HEK293 (cell line): ENCODE results near the gene TEAD1.
A peak's percentile ranks its signal among the peaks of the same experiment; 100 is the strongest.

Experiments used
- INSM2 ChIP-seq: fragments of 450-650 bp; formaldehyde crosslinking; IDR thresholded peaks from 2 replicates; pipeline ENCODE4 v1.5.1; 2016; ENCODE audit warnings: missing biosample characterization, missing genetic modification characterization
- KLF7 ChIP-seq: fragments of 450-650 bp; formaldehyde crosslinking; IDR thresholded peaks from 2 replicates; pipeline ENCODE4 v1.5.1; 2016; ENCODE audit warnings: missing biosample characterization, missing genetic modification characterization, borderline replicate concordance
- MYNN ChIP-seq: fragments of 450-650 bp; formaldehyde crosslinking; IDR thresholded peaks from 2 replicates; pipeline ENCODE4 v1.5.1; 2016; ENCODE audit warnings: missing biosample characterization, missing genetic modification characterization, borderline replicate concordance
- PRDM2 ChIP-seq: fragments of 450-650 bp; formaldehyde crosslinking; IDR thresholded peaks from 2 replicates; pipeline ENCODE4 v1.5.1; 2016; ENCODE audit warnings: missing biosample characterization, missing genetic modification characterization, borderline replicate concordance
- SCRT1 ChIP-seq: fragments of 450-650 bp; formaldehyde crosslinking; IDR thresholded peaks from 2 replicates; pipeline ENCODE4 v1.5.1; 2016; ENCODE audit warnings: missing biosample characterization, missing genetic modification characterization, borderline replicate concordance
- SP3 ChIP-seq: fragments of 450-650 bp; formaldehyde crosslinking; IDR thresholded peaks from 2 replicates; pipeline ENCODE4 v1.5.1; 2016; ENCODE audit warnings: missing biosample characterization, missing genetic modification characterization
- YY1 ChIP-seq: fragments of 450-650 bp; formaldehyde crosslinking; IDR thresholded peaks from 2 replicates; pipeline ENCODE4 v1.5.1; 2018; ENCODE audit warnings: missing biosample characterization, missing genetic modification characterization
- ZBTB26 ChIP-seq: fragments of 450-650 bp; formaldehyde crosslinking; optimal IDR thresholded peaks from 2 replicates; pipeline ENCODE3; 2016; ENCODE audit warnings: missing biosample characterization, mild to moderate bottlenecking, missing genetic modification characterization
- ZBTB7A ChIP-seq: fragments of 450-650 bp; formaldehyde crosslinking; IDR thresholded peaks from 2 replicates; pipeline ENCODE4 v1.5.1; 2016; ENCODE audit warnings: low read depth, missing biosample characterization, missing genetic modification characterization
- ZBTB8A ChIP-seq: fragments of 450-650 bp; formaldehyde crosslinking; IDR thresholded peaks from 2 replicates; pipeline ENCODE4 v1.5.1; 2016; ENCODE audit warnings: missing biosample characterization, missing genetic modification characterization
- ZEB2 ChIP-seq: fragments of 450-650 bp; formaldehyde crosslinking; IDR thresholded peaks from 2 replicates; pipeline ENCODE4 v1.5.1; 2016; ENCODE audit warnings: missing biosample characterization, missing genetic modification characterization
- ZFP41 ChIP-seq: fragments of 450-650 bp; formaldehyde crosslinking; IDR thresholded peaks from 2 replicates; pipeline ENCODE4 v1.5.1; 2016; ENCODE audit warnings: missing biosample characterization, missing genetic modification characterization, borderline replicate concordance
- ZNF184 ChIP-seq: fragments of 450-650 bp; IDR thresholded peaks from 2 replicates; pipeline ENCODE4 v1.5.1; 2018; ENCODE audit warnings: missing biosample characterization, mild to moderate bottlenecking, missing genetic modification characterization
- ZNF221 ChIP-seq: fragments of 450-650 bp; formaldehyde crosslinking; IDR thresholded peaks from 2 replicates; pipeline ENCODE4 v1.5.1; 2017; ENCODE audit warnings: missing biosample characterization, missing genetic modification characterization, borderline replicate concordance
- ZNF239 ChIP-seq: fragments of 450-650 bp; formaldehyde crosslinking; IDR thresholded peaks from 2 replicates; pipeline ENCODE4 v1.5.1; 2016; ENCODE audit warnings: missing biosample characterization, missing genetic modification characterization
- ZNF24 ChIP-seq: fragments of 450-650 bp; formaldehyde crosslinking; IDR thresholded peaks from 2 replicates; pipeline ENCODE4 v1.5.1; 2016; ENCODE audit warnings: missing biosample characterization, missing genetic modification characterization
- ZNF266 ChIP-seq: fragments of 450-650 bp; formaldehyde crosslinking; IDR thresholded peaks from 2 replicates; pipeline ENCODE4 v1.5.1; 2016; ENCODE audit warnings: missing biosample characterization, missing genetic modification characterization, low read depth
- ZNF350 ChIP-seq: fragments of 450-650 bp; formaldehyde crosslinking; IDR thresholded peaks from 2 replicates; pipeline ENCODE4 v1.5.0; 2017; ENCODE audit warnings: missing biosample characterization, mild to moderate bottlenecking, missing genetic modification characterization
- ZNF37A ChIP-seq: fragments of 450-650 bp; IDR thresholded peaks from 2 replicates; pipeline ENCODE4 v1.5.1; 2018; ENCODE audit warnings: missing biosample characterization, missing genetic modification characterization
- ZNF449 ChIP-seq: fragments of 450-650 bp; formaldehyde crosslinking; IDR thresholded peaks from 2 replicates; pipeline ENCODE4 v1.5.1; 2017; ENCODE audit warnings: missing biosample characterization, mild to moderate bottlenecking, missing genetic modification characterization, moderate library complexity
- ZNF48 ChIP-seq: fragments of 450-650 bp; formaldehyde crosslinking; IDR thresholded peaks from 2 replicates; pipeline ENCODE4 v1.5.1; 2016; ENCODE audit warnings: missing biosample characterization, missing genetic modification characterization
- ZNF514 ChIP-seq: fragments of 450-650 bp; formaldehyde crosslinking; IDR thresholded peaks from 2 replicates; pipeline ENCODE4 v1.5.1; 2016; ENCODE audit warnings: missing biosample characterization, missing genetic modification characterization
- ZNF530 ChIP-seq: fragments of 450-650 bp; formaldehyde crosslinking; IDR thresholded peaks from 2 replicates; pipeline ENCODE4 v1.5.1; 2016; ENCODE audit warnings: low read depth, missing biosample characterization, missing genetic modification characterization
- ZNF670 ChIP-seq: fragments of 450-650 bp; formaldehyde crosslinking; IDR thresholded peaks from 2 replicates; pipeline ENCODE4 v1.5.1; 2016; ENCODE audit warnings: missing biosample characterization, missing genetic modification characterization, low read depth
- ZNF776 ChIP-seq: fragments of 450-650 bp; formaldehyde crosslinking; IDR thresholded peaks from 2 replicates; pipeline ENCODE4 v1.5.0; 2017; ENCODE audit warnings: missing biosample characterization, missing genetic modification characterization, borderline replicate concordance
- ZSCAN5A ChIP-seq: fragments of 450-650 bp; formaldehyde crosslinking; IDR thresholded peaks from 2 replicates; pipeline ENCODE4 v1.5.1; 2016; ENCODE audit warnings: missing biosample characterization, missing genetic modification characterization
- ZXDB ChIP-seq: fragments of 450-650 bp; formaldehyde crosslinking; IDR thresholded peaks from 2 replicates; pipeline ENCODE4 v1.5.1; 2016; ENCODE audit warnings: missing biosample characterization, missing genetic modification characterization

Gene TEAD1

GRCh38 chr11:12673924-12674570 lies at the start of gene TEAD1 (continued):
- TF ChIP-seq ZSCAN5A (tag by site-specific recombination) (no peak), ZNF266 (tag by site-specific recombination) (no peak), ZXDB (tag by site-specific recombination) (0 out of 2 replicates have a peak, but pooled peaks have one; percentile 39), ZNF530 (tag by site-specific recombination) (no peak), PRDM2 (no peak), ZNF350 (tag by site-specific recombination) (no peak), ZBTB7A (tag by site-specific recombination) (no peak), ZNF37A (tag by site-specific recombination) (0 out of 2 replicates have a peak, but pooled peaks have one; percentile 26), ZNF239 (tag by site-specific recombination) (no peak), ZEB2 (tag by site-specific recombination) (peak; percentile 59; the same call in 1 of the 2 replicates), ZFP41 (tag by site-specific recombination) (no peak), MYNN (tag by site-specific recombination) (no peak), ZNF184 (tag by site-specific recombination) (no peak), KLF7 (tag by site-specific recombination) (no peak), ZNF48 (tag by site-specific recombination) (no peak), ZNF24 (no peak), SP3 (tag by site-specific recombination) (peak; percentile 70), ZBTB8A (tag by site-specific recombination) (peak; percentile 69), SCRT1 (tag by site-specific recombination) (no peak), ZNF221 (no peak), YY1 (no peak), ZNF670 (tag by site-specific recombination) (no peak), ZNF776 (tag by site-specific recombination) (no peak), ZBTB26 (tag by site-specific recombination) (peak; percentile 70), ZNF514 (tag by site-specific recombination) (no peak), ZNF449 (tag by site-specific recombination) (no peak), INSM2 (tag by site-specific recombination) (peak; percentile 48; the same call in 1 of the 2 replicates)
